ENCODE measurements around the gene NRARP. TPM values are rescaled to one million over a fixed set of nuclear protein-coding genes. Genes with fewer than 3 reads are reported as not detected.
A peak's percentile ranks its signal among the peaks of the same experiment; 100 is the strongest.

NRARP gene
- total and polyA plus RNA-seq, 2 of the 13 experiments (the other 11 are each of a cell fraction or from before 2014, with no cell fraction given): 0.22 to 0.46 TPM

DNA sequence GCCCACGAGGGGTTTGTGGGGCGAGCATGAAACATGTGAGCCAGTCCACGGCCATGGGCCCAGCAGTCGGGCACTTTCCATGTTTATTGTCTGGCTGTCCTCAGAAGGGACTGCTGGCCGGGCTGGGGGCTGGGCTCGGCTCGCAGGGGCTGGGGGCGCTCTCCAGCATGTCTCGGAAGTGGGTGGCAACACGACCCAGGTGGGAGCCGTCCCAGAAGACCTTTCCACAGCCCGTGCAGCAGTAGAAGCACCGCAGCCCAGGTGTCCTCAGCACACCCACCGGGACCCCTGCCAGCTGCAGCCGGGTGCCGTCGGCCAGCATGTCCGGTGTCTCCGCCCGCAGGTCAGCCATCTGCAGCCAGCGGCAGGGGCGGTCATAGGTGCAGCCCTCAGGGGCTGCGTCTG is 4.8 kb upstream of the NRARP start (continued):
- TF ChIP-seq ZNF343 (CRISPR knock-in tag; IDR thresholded peaks at IDR 0.05): no peak
- 0 out of 2 replicates have a peak, but pooled peaks have one; percentile 39 for TF ChIP-seq ZNF234 (CRISPR knock-in tag; conservative IDR thresholded peaks at IDR 0.05)
- TF ChIP-seq PCBP1 (IDR thresholded peaks at IDR 0.05; ENCODE audit: borderline replicate concordance, low read depth, low read length): no peak
- no peak for TF ChIP-seq ZSCAN29 (CRISPR knock-in tag; conservative IDR thresholded peaks at IDR 0.05)
- TF ChIP-seq, protein P1, sequence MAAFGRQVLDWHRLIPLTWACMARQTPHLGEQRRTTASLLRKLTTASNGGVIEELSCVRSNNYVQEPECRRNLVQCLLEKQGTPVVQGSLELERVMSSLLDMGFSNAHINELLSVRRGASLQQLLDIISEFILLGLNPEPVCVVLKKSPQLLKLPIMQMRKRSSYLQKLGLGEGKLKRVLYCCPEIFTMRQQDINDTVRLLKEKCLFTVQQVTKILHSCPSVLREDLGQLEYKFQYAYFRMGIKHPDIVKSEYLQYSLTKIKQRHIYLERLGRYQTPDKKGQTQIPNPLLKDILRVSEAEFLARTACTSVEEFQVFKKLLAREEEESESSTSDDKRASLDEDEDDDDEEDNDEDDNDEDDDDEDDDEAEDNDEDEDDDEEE (CRISPR knock-in tag; IDR thresholded peaks at IDR 0.05): no peak
- no peak for TF ChIP-seq FOXK2 (IDR thresholded peaks at IDR 0.05)
- no peak for TF ChIP-seq ARNTL (CRISPR knock-in tag; IDR thresholded peaks at IDR 0.05)
- no peak for TF ChIP-seq KLF9 (CRISPR knock-in tag; IDR thresholded peaks at IDR 0.05; ENCODE audit: low read depth)
- TF ChIP-seq ZNF326 (CRISPR knock-in tag; IDR thresholded peaks at IDR 0.05; ENCODE audit: borderline replicate concordance): no peak
- TF ChIP-seq, protein P2, sequence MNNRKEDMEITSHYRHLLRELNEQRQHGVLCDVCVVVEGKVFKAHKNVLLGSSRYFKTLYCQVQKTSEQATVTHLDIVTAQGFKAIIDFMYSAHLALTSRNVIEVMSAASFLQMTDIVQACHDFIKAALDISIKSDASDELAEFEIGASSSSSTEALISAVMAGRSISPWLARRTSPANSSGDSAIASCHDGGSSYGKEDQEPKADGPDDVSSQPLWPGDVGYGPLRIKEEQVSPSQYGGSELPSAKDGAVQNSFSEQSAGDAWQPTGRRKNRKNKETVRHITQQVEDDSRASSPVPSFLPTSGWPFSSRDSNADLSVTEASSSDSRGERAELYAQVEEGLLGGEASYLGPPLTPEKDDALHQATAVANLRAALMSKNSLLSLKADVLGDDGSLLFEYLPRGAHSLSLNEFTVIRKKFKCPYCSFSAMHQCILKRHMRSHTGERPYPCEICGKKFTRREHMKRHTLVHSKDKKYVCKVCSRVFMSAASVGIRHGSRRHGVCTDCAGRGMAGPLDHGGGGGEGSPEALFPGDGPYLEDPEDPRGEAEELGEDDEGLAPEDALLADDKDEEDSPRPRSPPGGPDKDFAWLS (CRISPR knock-in tag; IDR thresholded peaks at IDR 0.05; ENCODE audit: borderline replicate concordance): no peak
- peak; percentile 23; the same call in 1 of the 2 replicates for TF ChIP-seq ZNF501 (CRISPR knock-in tag; IDR thresholded peaks at IDR 0.05)
- 0 out of 2 replicates have a peak, but pooled peaks have one; percentile 15 for TF ChIP-seq ZNF788 (CRISPR knock-in tag; IDR thresholded peaks at IDR 0.05; ENCODE audit: borderline replicate concordance)
- TF ChIP-seq AGO2 (optimal IDR thresholded peaks at IDR 0.05; ENCODE audit: low read depth, low read length): peak; percentile 18
- no peak for TF ChIP-seq MAFG (CRISPR knock-in tag; IDR thresholded peaks at IDR 0.05)
- TF ChIP-seq RAD51 (IDR thresholded peaks at IDR 0.05; ENCODE audit: borderline replicate concordance): no peak
- no peak for TF ChIP-seq ZNF367 (CRISPR knock-in tag; IDR thresholded peaks at IDR 0.05; ENCODE audit: borderline replicate concordance)
- no peak for TF ChIP-seq TRIM24 (CRISPR knock-in tag; IDR thresholded peaks at IDR 0.05)
- no peak for TF ChIP-seq ZNF251 (CRISPR knock-in tag; IDR thresholded peaks at IDR 0.05)
- TF ChIP-seq, protein P3, sequence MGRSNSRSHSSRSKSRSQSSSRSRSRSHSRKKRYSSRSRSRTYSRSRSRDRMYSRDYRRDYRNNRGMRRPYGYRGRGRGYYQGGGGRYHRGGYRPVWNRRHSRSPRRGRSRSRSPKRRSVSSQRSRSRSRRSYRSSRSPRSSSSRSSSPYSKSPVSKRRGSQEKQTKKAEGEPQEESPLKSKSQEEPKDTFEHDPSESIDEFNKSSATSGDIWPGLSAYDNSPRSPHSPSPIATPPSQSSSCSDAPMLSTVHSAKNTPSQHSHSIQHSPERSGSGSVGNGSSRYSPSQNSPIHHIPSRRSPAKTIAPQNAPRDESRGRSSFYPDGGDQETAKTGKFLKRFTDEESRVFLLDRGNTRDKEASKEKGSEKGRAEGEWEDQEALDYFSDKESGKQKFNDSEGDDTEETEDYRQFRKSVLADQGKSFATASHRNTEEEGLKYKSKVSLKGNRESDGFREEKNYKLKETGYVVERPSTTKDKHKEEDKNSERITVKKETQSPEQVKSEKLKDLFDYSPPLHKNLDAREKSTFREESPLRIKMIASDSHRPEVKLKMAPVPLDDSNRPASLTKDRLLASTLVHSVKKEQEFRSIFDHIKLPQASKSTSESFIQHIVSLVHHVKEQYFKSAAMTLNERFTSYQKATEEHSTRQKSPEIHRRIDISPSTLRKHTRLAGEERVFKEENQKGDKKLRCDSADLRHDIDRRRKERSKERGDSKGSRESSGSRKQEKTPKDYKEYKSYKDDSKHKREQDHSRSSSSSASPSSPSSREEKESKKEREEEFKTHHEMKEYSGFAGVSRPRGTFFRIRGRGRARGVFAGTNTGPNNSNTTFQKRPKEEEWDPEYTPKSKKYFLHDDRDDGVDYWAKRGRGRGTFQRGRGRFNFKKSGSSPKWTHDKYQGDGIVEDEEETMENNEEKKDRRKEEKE (IDR thresholded peaks at IDR 0.05): no peak
- TF ChIP-seq FLYWCH1 (CRISPR knock-in tag; IDR thresholded peaks at IDR 0.05): no peak
